GM12874 (cell line): Measurements from ENCODE around the gene CPAMD8.

ENCODE experiments used
- TF ChIP-seq, protein P1 (sequence below): IDR thresholded peaks from 2 replicates; pipeline ENCODE4 v1.5.1; 2011; ENCODE audit warnings: low read depth, mild to moderate bottlenecking, control low read depth, low read length, moderate library complexity; ENCODE audit not compliant: insufficient read depth

Gene CPAMD8

DNA sequence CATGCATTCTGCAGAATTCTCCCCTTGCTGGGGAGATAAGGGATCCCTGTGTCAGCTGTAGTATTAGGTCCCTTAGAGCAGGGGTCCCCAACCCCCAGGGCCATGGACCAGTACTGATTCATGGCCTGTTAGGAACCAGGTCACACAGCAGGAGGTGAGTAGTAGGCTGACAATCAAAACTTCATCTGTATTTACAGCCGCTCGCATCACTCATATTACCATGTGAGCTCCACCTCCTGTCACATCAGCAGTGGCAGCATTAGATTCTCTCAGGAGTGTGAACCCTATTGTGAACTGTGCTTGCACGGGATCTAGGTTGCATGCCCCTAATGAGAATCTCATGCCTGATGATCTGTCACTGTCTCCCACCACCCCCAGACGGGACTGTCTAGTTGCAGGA lies 37.9 kb downstream of the CPAMD8 start:
- TF ChIP-seq, protein P1, sequence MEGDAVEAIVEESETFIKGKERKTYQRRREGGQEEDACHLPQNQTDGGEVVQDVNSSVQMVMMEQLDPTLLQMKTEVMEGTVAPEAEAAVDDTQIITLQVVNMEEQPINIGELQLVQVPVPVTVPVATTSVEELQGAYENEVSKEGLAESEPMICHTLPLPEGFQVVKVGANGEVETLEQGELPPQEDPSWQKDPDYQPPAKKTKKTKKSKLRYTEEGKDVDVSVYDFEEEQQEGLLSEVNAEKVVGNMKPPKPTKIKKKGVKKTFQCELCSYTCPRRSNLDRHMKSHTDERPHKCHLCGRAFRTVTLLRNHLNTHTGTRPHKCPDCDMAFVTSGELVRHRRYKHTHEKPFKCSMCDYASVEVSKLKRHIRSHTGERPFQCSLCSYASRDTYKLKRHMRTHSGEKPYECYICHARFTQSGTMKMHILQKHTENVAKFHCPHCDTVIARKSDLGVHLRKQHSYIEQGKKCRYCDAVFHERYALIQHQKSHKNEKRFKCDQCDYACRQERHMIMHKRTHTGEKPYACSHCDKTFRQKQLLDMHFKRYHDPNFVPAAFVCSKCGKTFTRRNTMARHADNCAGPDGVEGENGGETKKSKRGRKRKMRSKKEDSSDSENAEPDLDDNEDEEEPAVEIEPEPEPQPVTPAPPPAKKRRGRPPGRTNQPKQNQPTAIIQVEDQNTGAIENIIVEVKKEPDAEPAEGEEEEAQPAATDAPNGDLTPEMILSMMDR, result no peak

DNA sequence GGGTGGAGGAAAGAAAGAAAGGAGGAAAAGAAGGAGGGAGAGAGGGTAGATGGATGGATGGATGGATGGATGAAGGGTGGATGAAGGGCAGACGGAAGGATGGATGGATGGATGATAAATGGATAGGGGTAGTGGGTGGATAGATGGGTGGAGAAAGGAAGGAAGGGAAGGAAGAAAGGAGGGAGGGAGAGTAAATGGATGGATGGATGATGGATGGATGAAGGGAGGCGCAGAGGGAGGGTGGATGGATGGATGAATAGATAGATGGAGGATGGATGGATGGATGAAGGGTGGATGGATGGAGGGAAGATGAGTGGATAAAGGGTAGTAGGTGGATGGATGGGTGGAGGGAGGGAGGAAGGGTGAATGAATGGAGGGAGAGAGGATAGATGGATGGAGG lies 41.2 kb downstream of the CPAMD8 start:
- TF ChIP-seq, protein P1, result no peak

DNA sequence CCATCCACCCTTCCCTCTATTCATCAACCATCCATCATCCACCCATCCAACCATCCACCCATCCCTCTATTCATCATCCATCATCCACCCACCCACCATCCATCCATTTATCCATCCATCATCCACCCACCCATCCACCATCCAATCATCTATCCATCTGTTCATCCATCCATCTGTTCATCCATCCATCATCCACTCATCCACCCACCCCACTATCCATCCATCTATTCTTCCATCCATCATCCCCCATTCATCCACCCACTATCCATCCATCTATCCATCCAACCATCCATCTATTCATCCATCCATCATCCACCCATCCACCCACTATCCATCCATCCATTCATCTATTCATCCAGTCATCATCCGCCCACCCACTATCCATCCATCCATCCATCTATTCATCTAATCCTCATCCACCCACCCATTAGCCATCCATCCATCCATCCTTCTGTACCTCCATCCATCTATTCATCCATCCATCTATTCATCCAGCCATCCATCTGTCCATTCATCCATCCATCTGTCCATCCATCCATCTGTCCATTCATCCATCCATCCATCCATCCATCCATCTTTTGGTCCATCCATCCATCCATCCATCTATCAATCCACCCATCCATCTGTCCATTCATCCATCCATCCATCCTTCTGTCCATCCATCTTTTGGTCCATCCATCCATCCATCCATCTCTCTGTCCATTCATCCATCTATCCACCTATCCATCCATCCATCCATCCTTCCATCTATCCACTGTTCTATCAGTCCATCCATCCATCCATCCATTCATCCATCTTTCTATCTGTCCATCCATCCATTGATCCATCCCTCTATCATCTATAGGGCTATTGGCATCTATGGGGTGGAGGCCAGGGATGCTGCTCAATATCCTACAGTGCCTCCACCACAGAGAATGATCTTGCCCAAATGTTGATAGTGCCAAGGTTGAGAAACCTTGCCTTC lies 47.5 kb downstream of the CPAMD8 start:
- TF ChIP-seq, protein P1, result no peak

DNA sequence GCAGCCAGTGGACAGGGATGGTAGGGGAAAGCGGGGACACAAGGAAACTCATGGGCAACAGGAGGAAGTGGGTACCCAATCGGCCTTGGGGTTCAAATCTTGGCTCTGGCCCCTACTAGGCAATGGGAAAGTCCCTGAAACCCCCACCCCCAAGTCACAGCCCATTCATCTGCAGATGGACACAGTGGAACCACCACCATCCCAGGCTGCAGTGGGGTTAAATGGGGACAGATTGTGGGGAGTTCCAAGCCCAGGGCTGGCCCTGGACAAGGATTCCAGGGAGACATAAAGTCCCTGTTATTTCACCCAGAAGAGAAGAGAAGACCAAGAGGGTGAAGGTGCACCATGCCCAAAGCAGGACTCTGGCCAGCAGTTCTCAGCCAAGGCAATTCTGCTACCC lies 48.5 kb downstream of the CPAMD8 start:
- TF ChIP-seq, protein P1, result no peak

DNA sequence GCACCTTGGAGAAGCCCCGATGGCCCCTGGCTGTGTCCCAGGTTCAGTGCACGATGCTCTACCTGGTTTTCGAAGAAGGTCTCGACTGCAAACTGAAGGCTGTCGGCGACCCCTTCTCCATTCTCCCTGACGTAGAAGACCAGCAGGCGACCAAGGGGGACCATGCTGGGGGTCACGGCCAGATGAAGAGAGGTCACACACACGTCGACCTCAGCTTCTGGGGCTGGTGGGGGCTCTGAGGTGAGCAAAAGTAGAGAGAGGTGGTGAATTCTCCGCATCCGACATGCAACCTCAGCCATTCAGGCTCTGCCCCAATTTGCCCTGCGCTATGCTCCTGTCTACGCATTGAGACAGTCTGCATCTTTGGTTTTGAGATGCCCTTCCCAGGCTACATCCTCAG lies 49.3 kb downstream of the CPAMD8 start:
- TF ChIP-seq, protein P1, result no peak

DNA sequence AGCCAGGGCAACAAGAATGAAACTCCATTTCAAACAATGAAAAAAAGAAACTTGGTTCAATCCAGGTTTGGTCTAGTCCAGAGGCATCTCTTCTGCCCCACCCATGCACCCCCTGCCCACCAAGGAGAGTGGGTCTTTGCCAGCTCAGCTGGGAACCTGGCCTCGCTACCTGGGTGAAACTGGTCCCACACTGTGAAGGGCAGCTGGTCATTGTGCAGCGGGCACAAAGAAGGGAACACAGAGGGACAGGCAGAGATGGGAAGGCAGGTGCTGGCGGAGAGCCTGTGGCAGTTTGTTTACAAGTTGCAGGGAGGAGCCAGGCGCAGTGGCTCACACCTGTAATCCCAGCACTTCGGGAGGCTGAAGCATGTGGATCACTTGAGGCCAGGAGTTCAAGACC lies 50.2 kb downstream of the CPAMD8 start:
- TF ChIP-seq, protein P1, result no peak

DNA sequence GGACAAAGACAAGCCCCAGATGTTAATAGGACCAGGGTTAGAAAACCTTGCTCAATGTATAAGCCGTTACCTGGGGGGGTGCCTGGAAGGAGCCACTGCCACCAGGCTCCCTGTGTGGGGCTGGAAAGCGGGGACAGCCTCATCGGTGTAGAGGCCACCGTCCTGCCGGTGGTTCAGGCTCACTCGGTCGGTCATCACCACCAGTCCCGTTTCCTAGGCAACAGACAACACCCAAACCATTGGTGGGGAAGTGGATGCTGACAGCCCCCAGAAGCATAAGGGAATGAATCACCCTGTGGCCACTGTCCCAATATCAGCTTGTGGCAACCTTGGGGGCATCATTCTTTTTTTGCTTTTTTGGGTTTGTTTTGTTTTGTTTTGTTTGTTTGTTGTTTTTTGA lies 55.8 kb downstream of the CPAMD8 start:
- TF ChIP-seq, protein P1, result no peak
